ENCODE data around the gene DDI2. TPM values are rescaled to one million over a fixed set of nuclear protein-coding genes. Genes with fewer than 3 reads are reported as not detected.

Gene DDI2
- total and polyA plus RNA-seq, 11 donors, result 6.2 to 33.5 (median 21.8) TPM

GRCh38 chr1:15654091-15654690, 36.9 kb downstream of the DDI2 start:
- no peak overlapping the region for H3K27ac ChIP-seq
- 94 to 97% (median 96%) methylated on average over 6 of the region's 6 CpGs for WGBS, 4 donors
- peaks cover 0 to 16% (median 3%) of the 10 kb centered on the region in 12 donors for H3K4me1 ChIP-seq
- ATAC-seq, result no peak
- H3K27me3 ChIP-seq, result no peaks in the 10 kb centered on the region
- H3K4me3 ChIP-seq, result no peak overlapping the region
- TF ChIP-seq POLR2A (IDR thresholded peaks at IDR 0.05) (no peak), CTCF (IDR thresholded peaks at IDR 0.05) (no peak)
- peaks cover 0 to 98% (median 91%) of the 10 kb centered on the region in 9 donors for H3K36me3 ChIP-seq
- intact Hi-C loops (cut with DNase I), result loop anchor here in 1 of 10 donors (10.0 kb wide), 1 partner anchor 79 kb away; no protein-coding TSS in a partner anchor
- no peak for DNase-seq
- no peaks in the 10 kb centered on the region for H3K9me3 ChIP-seq

GRCh38 chr1:15656464-15656863, 39.2 kb downstream of the DDI2 start:
- H3K9me3 ChIP-seq, result no peaks in the 10 kb centered on the region
- H3K27ac ChIP-seq, result peak overlapping the region in 3 of 12 donors; percentile 20 to 54 (median 41)
- 59 to 70% (median 66%) methylated on average over 3 of the region's 3 CpGs for WGBS, 4 donors
- ATAC-seq (peak; percentile 51 to 84 (median 79)), DNase-seq (no peak)
- intact Hi-C loops (cut with DNase I), result loop anchor here in 3 of 10 donors (2.0 to 10.0 kb wide), 3 partner anchors 81 to 84 kb away; partner anchors contain the start of gene SLC25A34 (in 1 of the 3)
- H3K4me1 ChIP-seq, result peaks cover 0 to 16% (median 3%) of the 10 kb centered on the region in 12 donors
- no peaks in the 10 kb centered on the region for H3K27me3 ChIP-seq
- TF ChIP-seq POLR2A (IDR thresholded peaks at IDR 0.05), result no peak
- TF ChIP-seq CTCF (IDR thresholded peaks at IDR 0.05), result peak in 3 of 12 donors; percentile 16 to 23 (median 17)
- peaks cover 0 to 98% (median 91%) of the 10 kb centered on the region in 9 donors for H3K36me3 ChIP-seq
- no peak overlapping the region for H3K4me3 ChIP-seq

- intact Hi-C loops (cut with DNase I), result loop anchor here in 3 of 10 donors (2.0 to 10.0 kb wide), 3 partner anchors 80 to 84 kb away; partner anchors contain the start of gene SLC25A34 (in 1 of the 3)
- Histone ChIP-seq H3K36me3 (peaks cover 0 to 98% (median 91%) of the 10 kb centered on the region in 9 donors), H3K4me3 (no peak overlapping the region)
These were observed 39.8 kb downstream of the DDI2 start for GRCh38 chr1:15657021-15657420.

More at GRCh38 chr1:15657021-15657420, 39.8 kb downstream of the DDI2 start:
- H3K27ac ChIP-seq, result peak overlapping the region in 3 of 12 donors; percentile 5 to 54 (median 41)
- no peak for TF ChIP-seq POLR2A (IDR thresholded peaks at IDR 0.05)
- no peak for TF ChIP-seq CTCF (IDR thresholded peaks at IDR 0.05)
- H3K4me1 ChIP-seq, result peaks cover 0 to 18% (median 3%) of the 10 kb centered on the region in 12 donors
- WGBS, 4 donors, result 50 to 68% (median 54%) methylated on average over 1 of the region's 1 CpG
- DNase-seq (no peak), ATAC-seq (no peak)
- no peaks in the 10 kb centered on the region for H3K9me3 ChIP-seq
- H3K27me3 ChIP-seq, result no peaks in the 10 kb centered on the region

Measured in heart left ventricle (tissue), 16 donors.